Endothelial cell of umbilical vein (primary cell): ENCODE measurements around the gene EFHD2. TPM values are rescaled to one million over a fixed set of nuclear protein-coding genes. Genes with fewer than 3 reads are reported as not detected.

ENCODE experiments used
- BruUV-seq: library from RNA; stranded (reverse); fragments of 400-500 nt; replicated peaks from 2 replicates; lab custom pipeline; 2021; lab: Mats Ljungman, UMichigan
- CTCF ChIA-PET: fragments of 300-600, 350-600 bp; sonication (Branson Sonifier 250); formaldehyde crosslinking; loops from one replicate; lab custom pipeline; 2021; ENCODE audit warnings: antibody characterized with exemption, inconsistent platforms; lab: Charles Lee
- POLR2A ChIA-PET: fragments of 300-600, 350-600 bp; sonication (Branson Sonifier 250); formaldehyde crosslinking; loops from one replicate; lab custom pipeline; 2021; ENCODE audit warnings: antibody characterized with exemption, inconsistent platforms; lab: Charles Lee
- DNase-seq: peaks from one replicate; pipeline ENCODE4 v3.0.0-alpha.2; 2011; ENCODE audit warnings: low read depth, low spot score
- FAIRE-seq: peaks from 2 replicates; lab custom pipeline; 2011; peaks lifted over from hg19 to GRCh38; lab: Jason Lieb, UNC
- H2AFZ ChIP-seq: 2 replicates; pipeline ENCODE4 v1.6.0; 2012; ENCODE audit warnings: low read depth, low read length, control low read depth, inconsistent platforms
- H3K27ac ChIP-seq: 2 replicates; pipeline ENCODE4 v1.5.1; 2011; ENCODE audit warnings: low read depth, mild to moderate bottlenecking, control low read depth, low read length, moderate library complexity; ENCODE audit not compliant: insufficient read depth
- H3K27me3 ChIP-seq, 2 experiments: 2 replicates each; pipeline versions ENCODE4 v1.6.0 to v1.6.1; 2011; ENCODE audit warnings: low read length in 2 of 2, mixed read lengths in 1 of 2; ENCODE audit not compliant: control insufficient read depth in 2 of 2, insufficient read depth in 2 of 2
- H3K36me3 ChIP-seq, 2 experiments: 2 replicates in 1 of 2; 3 replicates in 1 of 2; pipeline ENCODE4 v1.5.1; 2011; ENCODE audit warnings: low read length in 2 of 2, mild to moderate bottlenecking in 1 of 2, moderate library complexity in 1 of 2; ENCODE audit not compliant: control insufficient read depth in 2 of 2, insufficient read depth in 2 of 2; ENCODE audit errors: extremely low read depth in 1 of 2
- H3K4me1 ChIP-seq: 3 replicates; pipeline ENCODE4 v1.5.1; 2011; ENCODE audit warnings: mild to moderate bottlenecking, low read length; ENCODE audit not compliant: control insufficient read depth, insufficient read depth; ENCODE audit errors: extremely low read depth
- H3K4me2 ChIP-seq: 2 replicates; pipeline ENCODE4 v1.6.1; 2011; ENCODE audit warnings: low read length, control low read depth, mixed read lengths; ENCODE audit not compliant: insufficient read depth
- H3K4me3 ChIP-seq, 3 experiments: fragments of 200-600 bp in 1 of 3; sonication (generic), shearing (Covaris generic) in 1 of 3; replicated peaks in 1 of 3; 2 replicates each; pipeline ENCODE4 v1.5.1; 2011 to 2016; ENCODE audit warnings: control low read depth in 3 of 3, low read length in 3 of 3, mild to moderate bottlenecking in 2 of 3, inconsistent platforms in 1 of 3, low read depth in 1 of 3, moderate library complexity in 1 of 3; ENCODE audit not compliant: insufficient read depth in 1 of 3
- H3K79me2 ChIP-seq: 2 replicates; pipeline ENCODE4 v1.6.0; 2012; ENCODE audit warnings: low read length, inconsistent platforms; ENCODE audit not compliant: control insufficient read depth, insufficient read depth
- H3K9ac ChIP-seq: replicated peaks from 2 replicates; pipeline ENCODE3; 2011; ENCODE audit warnings: low read length, control low read depth; ENCODE audit not compliant: insufficient read depth; ENCODE audit errors: extremely low read depth
- H3K9me1 ChIP-seq: replicated peaks from 3 replicates; pipeline ENCODE4 v1.6.0; 2011; ENCODE audit warnings: mild to moderate bottlenecking, low read length; ENCODE audit not compliant: control insufficient read depth, insufficient read depth; ENCODE audit errors: extremely low read depth
- H3K9me3 ChIP-seq: replicated peaks from 2 replicates; pipeline ENCODE4 v1.5.1; 2012; ENCODE audit warnings: low read length, inconsistent platforms; ENCODE audit not compliant: control insufficient read depth, insufficient read depth
- H4K20me1 ChIP-seq: replicated peaks from 2 replicates; pipeline ENCODE3; 2011; ENCODE audit warnings: mild to moderate bottlenecking, low read length; ENCODE audit not compliant: control insufficient read depth, insufficient read depth; ENCODE audit errors: extremely low read depth
- EZH2 ChIP-seq: IDR thresholded peaks from 2 replicates; pipeline ENCODE4 v1.6.1; 2012; ENCODE audit warnings: borderline replicate concordance, low read depth, mild to moderate bottlenecking, moderate library complexity, low read length, inconsistent platforms; ENCODE audit not compliant: severe bottlenecking
- FOS ChIP-seq: IDR thresholded peaks from 2 replicates; pipeline ENCODE4 v1.6.1; 2011; ENCODE audit warnings: mild to moderate bottlenecking, low read length, moderate library complexity, borderline replicate concordance; ENCODE audit not compliant: insufficient read depth
- GATA2 ChIP-seq: IDR thresholded peaks from 2 replicates; pipeline ENCODE4 v1.7.0; 2011; ENCODE audit warnings: low read depth, mild to moderate bottlenecking, moderate library complexity, mixed read lengths, low read length; ENCODE audit not compliant: insufficient read length, insufficient read depth
- JUN ChIP-seq: IDR thresholded peaks from 2 replicates; pipeline ENCODE4 v1.6.1; 2011; ENCODE audit warnings: borderline replicate concordance, low read depth; ENCODE audit not compliant: insufficient read length, insufficient read depth
- MYC ChIP-seq: IDR thresholded peaks from one replicate; pipeline ENCODE4 v1.6.1; 2011; ENCODE audit warnings: mild to moderate bottlenecking, low read depth, low read length
- POLR2A ChIP-seq: IDR thresholded peaks from 2 replicates; pipeline ENCODE4 v1.6.1; 2012; ENCODE audit warnings: low read depth, mild to moderate bottlenecking, control low read depth, low read length
- POLR2AphosphoS5 ChIP-seq: IDR thresholded peaks from 2 replicates; pipeline ENCODE4 v1.6.1; 2012; ENCODE audit warnings: low read depth, mild to moderate bottlenecking, control low read depth, low read length, moderate library complexity; ENCODE audit not compliant: insufficient read depth
- dilution Hi-C: fragments of 300-500 bp; cut with MboI; formaldehyde crosslinking; loops from one replicate; pipeline ENCODE4 v1.15.0; 2019; ENCODE audit warnings: low sequenced_read_pairs; ENCODE audit not compliant: extremely low pct_ligation_motif_present
- intact Hi-C: fragments of 100-400 bp; cut with micrococcal nuclease; formaldehyde crosslinking; loops from one replicate; pipeline ENCODE4 v1.10.0; 2022
- polyA plus RNA-seq, 4 experiments: library from polyadenylated mRNA; depleted of rRNA in 3 of 4; stranded (reverse) in 3 of 4; unstranded in 1 of 4; fragments of >200 nt; gene quantifications; 2 replicates each; pipeline versions ENCODE4 v1.2.1 to v1.2.3, GENCODE V29; 2011 to 2012; ENCODE audit warnings: missing spikeins in 1 of 4
- total RNA-seq: library from RNA; stranded (reverse); gene quantifications from 2 replicates; pipeline ENCODE4 v1.2.3, GENCODE V29; 2021
- TF ChIP-seq, protein P1 (sequence below): IDR thresholded peaks from 2 replicates; pipeline ENCODE4 v1.6.1; 2011; ENCODE audit not compliant: insufficient read depth, insufficient read length
- TF ChIP-seq, protein P2 (sequence below), 2 donors: IDR thresholded peaks; 1 replicate in 1 of 2; 2 replicates in 1 of 2; pipeline ENCODE4 v1.5.1; 2011; ENCODE audit warnings: low read length in 2 of 2, mild to moderate bottlenecking in 2 of 2, moderate library complexity in 2 of 2, control low read depth in 1 of 2, inconsistent platforms in 1 of 2, low read depth in 1 of 2; ENCODE audit not compliant: insufficient read depth in 1 of 2; ENCODE audit errors: extremely low read depth in 1 of 2

EFHD2 gene
- total and polyA plus RNA-seq, 2 donors (not counting 3 experiments of a cell fraction or from before 2014, with no cell fraction given), result 50.2 to 73.5 TPM

DNA sequence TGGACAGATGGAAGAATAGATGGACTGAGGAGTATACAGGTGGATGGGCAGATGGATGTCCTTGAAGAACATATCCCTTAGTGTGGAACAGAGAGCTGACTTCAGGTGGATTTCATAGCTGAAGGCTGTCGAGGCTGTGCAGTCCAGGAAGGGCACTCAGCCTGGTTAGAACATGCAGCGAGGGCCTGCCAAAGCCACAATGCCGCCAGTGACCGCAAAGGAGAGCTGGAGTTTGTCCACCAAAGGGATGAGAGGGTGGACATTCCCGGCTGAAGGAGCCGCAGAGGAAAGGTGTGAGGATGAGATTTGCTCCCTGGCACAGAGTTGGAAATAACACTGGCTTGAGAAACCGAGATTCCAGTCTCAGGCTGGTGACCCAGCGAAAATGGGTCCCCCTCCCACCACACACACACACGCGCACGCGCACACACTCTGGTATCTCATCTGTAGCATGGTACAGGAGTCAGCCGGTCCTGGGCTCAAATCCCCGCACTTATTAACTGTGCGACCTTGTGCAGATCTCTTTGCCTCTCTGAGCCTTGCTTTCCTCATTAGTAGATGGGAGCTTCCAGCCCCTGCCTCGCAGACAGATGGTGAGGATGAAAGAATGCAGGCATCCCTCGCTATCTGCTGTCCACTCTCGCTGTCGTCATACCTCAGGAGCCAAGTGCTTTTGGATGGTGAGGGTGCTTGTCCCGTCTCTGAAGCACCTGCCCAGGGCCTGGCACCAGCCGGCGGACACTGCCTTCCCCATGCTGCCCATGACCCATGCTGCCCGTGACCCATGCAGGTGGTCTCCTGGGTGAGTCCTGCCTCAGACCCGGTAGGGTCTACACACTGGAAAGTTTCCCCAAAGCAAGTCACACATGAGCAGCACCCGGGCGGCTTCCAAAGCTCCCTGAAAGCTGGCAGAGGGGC, 26.8 kb upstream of the EFHD2 start:
- Histone ChIP-seq H4K20me1 (no peaks in the 10 kb centered on the region), H3K36me3 (no peaks in the 10 kb centered on the region), H3K27me3 (peaks cover 0 to 3% of the 10 kb centered on the region in 2 experiments), H3K4me3 (no peak overlapping the region), H3K9me1 (no peaks in the 10 kb centered on the region), H3K4me2 (no peak overlapping the region), H3K27ac (no peak overlapping the region), H3K4me1 (no peaks in the 10 kb centered on the region), H3K79me2 (no peaks in the 10 kb centered on the region), H3K9me3 (no peaks in the 10 kb centered on the region), H3K9ac (no peak overlapping the region), H2AFZ (no peak overlapping the region)
- FAIRE-seq (no peak), DNase-seq (no peak)
- dilution Hi-C loops, result no loop called here
- no TSS peak for BruUV-seq
- POLR2A ChIA-PET, result no interaction called here
- CTCF ChIA-PET, result interaction anchor here (0.9 to 1.5 kb wide), 3 partner anchors 58 to 59 kb away, joined by 3 to 4 read pairs (median 3); no protein-coding TSS in a partner anchor
- TF ChIP-seq GATA2 (no peak), POLR2A (no peak), POLR2AphosphoS5 (no peak), FOS (no peak), MYC (no peak), JUN (no peak), EZH2 (no peak)
- TF ChIP-seq, protein P1, sequence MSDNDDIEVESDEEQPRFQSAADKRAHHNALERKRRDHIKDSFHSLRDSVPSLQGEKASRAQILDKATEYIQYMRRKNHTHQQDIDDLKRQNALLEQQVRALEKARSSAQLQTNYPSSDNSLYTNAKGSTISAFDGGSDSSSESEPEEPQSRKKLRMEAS, result no peak
- TF ChIP-seq, protein P2, sequence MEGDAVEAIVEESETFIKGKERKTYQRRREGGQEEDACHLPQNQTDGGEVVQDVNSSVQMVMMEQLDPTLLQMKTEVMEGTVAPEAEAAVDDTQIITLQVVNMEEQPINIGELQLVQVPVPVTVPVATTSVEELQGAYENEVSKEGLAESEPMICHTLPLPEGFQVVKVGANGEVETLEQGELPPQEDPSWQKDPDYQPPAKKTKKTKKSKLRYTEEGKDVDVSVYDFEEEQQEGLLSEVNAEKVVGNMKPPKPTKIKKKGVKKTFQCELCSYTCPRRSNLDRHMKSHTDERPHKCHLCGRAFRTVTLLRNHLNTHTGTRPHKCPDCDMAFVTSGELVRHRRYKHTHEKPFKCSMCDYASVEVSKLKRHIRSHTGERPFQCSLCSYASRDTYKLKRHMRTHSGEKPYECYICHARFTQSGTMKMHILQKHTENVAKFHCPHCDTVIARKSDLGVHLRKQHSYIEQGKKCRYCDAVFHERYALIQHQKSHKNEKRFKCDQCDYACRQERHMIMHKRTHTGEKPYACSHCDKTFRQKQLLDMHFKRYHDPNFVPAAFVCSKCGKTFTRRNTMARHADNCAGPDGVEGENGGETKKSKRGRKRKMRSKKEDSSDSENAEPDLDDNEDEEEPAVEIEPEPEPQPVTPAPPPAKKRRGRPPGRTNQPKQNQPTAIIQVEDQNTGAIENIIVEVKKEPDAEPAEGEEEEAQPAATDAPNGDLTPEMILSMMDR (IDR thresholded peaks at IDR 0.05; ENCODE audit: extremely low read depth in 1 of 2, insufficient read depth in 1 of 2, low read depth in 1 of 2, low read length in 2 of 2), result no peak
- intact Hi-C loops, result no loop called here
